IPS-11a (cell line): Measurements from ENCODE around the gene PTPRR.

ENCODE experiments used
- H3K4me3 ChIP-seq: one replicate; pipeline ENCODE4 v1.5.1; 2013; ENCODE audit warnings: low read depth, low read length, control low read depth

The PTPRR gene

GRCh38 chr12:70709022-70709421 is 211.5 kb downstream of the PTPRR start:
- H3K4me3 ChIP-seq: no peak overlapping the region

DNA sequence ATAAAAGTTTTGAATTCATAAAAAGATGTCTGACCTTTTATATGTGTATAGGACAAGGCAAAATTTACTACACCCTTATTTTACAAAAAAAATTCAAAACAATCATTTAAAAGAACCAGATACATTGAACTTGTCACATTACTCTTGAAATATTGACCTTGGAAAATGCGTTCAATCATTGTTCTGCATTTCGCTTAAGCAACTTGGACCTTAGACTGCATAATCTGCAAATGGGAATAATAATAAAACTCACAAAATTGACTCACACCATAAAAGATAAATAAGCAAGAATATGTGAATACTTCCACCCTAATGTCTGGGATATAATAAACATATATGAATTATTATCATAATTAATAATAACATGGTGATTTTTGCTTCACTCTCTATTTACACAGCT is 213.9 kb downstream of the PTPRR start:
- H3K4me3 ChIP-seq: no peak overlapping the region

- H3K4me3 ChIP-seq: no peak overlapping the region
These were observed 222.2 kb downstream of the PTPRR start for GRCh38 chr12:70698345-70698744.

DNA sequence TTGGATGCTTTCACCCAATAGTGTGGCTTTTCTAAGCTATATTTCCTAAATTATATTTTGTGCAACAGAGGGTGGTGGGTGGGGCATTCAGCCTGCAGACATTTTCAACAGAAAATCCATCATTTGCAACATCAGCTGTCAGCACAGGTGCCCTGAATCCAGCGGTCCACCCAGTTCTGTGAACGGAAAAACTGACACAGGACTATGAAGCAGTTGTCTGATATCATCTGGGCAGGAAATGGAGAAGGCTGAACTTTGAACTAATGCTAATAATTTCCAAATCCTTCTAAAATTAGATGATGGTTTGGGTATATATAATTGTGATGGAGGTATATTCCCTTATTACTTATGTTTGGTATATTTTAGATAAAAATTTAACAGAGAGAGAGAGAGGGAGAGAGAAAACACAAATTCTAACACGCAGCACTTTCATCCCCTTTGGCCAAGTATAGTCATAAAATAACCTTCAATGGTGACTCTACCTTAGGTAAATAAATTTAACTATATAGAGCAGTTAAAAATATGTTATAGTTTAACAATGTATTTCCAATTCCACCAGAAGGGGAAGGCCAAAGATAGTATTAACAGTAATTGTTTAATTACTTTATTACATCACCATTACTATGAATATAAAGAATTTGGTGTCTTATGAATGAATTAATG is 225.0 kb downstream of the PTPRR start:
- H3K4me3 ChIP-seq: no peak overlapping the region

DNA sequence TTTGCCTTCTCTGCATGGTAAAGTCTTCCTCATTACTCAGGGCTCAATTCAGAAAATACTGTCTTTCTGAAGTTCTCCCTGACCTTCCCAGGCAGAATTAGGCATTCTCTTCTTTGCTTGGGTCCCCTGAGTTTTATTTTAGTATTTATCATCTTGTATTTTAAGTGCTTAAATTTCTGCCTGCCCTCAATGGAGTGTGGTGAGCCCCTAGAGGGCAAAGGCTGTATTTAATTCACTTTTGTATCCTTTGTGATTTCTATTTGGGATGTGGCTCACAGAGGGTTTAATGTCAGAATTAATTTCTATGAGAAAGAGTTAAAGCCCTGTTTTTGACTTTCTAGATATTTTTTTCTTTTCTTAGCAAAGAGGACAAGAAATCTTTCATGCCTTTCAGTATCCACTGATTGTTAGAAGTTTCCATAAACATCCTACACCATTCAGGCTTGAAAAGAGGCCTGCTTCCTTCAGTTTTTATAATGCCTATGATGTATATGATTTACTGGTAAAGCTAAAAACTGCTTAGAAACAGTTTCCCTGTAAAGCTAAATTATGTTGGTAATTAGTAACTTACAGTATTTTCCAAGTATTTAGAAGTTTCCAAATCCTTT is 227.8 kb downstream of the PTPRR start:
- H3K4me3 ChIP-seq: no peak overlapping the region

GRCh38 chr12:70691018-70691672 is 229.4 kb downstream of the PTPRR start:
- H3K4me3 ChIP-seq: no peak overlapping the region

- no peak overlapping the region for H3K4me3 ChIP-seq
These were observed 233.6 kb downstream of the PTPRR start for GRCh38 chr12:70686907-70687306.

- H3K4me3 ChIP-seq: no peak overlapping the region
These were observed 234.2 kb downstream of the PTPRR start for GRCh38 chr12:70686299-70686698.

DNA sequence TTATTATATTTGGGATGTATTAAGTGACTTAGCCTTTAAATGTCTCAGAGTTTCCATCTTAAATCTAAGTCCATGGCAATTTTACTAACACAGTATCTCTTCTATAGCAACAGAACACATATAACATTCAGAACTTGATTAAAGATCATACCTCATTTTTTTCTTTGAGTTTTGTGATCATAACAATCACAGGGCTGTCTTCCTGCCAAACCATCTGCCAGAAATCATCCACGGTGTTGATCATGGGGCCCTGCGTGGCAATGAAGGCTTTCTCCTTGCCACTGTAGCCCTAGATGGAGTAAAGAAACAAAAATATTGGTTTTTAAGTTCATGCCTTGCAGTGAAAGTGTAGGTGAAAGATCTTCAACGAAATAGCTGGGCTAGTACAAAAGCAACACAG is 236.6 kb downstream of the PTPRR start:
- no peak overlapping the region for H3K4me3 ChIP-seq

- no peak overlapping the region for H3K4me3 ChIP-seq
These were observed 248.8 kb downstream of the PTPRR start for GRCh38 chr12:70671698-70672097.

- no peak overlapping the region for H3K4me3 ChIP-seq
These were observed 249.6 kb downstream of the PTPRR start for GRCh38 chr12:70670948-70671347.

DNA sequence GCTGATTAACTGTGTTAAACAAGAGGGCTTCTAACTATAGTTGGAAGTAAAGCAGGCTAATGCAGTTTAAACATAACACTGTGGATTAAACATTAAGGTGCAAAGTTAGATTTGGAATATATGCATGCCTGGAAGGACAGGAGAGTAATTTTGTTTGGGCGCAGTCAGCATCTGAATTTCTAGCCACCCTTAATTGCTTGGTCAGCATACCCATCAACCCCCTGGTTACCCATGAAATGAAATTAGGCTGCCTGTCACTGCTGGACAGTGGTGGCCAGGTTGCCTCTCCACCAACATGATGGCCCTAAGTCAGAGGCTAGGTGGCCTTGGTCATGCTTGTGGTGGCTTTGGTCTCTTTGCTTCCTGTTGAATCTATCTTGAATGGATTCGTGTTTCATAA is 253.3 kb downstream of the PTPRR start:
- H3K4me3 ChIP-seq: no peak overlapping the region

DNA sequence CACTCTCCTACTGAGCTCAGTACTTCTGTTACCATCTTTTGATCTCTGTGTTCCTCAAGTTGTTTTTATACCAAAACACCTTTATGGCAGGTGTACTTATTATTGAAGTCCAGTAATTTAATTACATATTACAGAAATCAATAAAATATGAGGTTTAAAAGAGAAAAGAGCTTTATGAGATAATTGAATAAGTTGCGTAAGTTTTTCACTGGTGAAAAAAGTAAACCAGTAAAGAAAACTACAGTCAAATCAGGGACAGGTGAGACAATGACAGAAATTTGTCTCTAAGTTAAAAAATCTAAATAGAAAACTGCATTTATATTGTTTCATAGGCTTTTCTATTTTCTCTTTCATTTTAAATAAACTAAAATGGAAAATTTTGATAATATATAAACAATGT is 254.2 kb downstream of the PTPRR start:
- H3K4me3 ChIP-seq: no peak overlapping the region

DNA sequence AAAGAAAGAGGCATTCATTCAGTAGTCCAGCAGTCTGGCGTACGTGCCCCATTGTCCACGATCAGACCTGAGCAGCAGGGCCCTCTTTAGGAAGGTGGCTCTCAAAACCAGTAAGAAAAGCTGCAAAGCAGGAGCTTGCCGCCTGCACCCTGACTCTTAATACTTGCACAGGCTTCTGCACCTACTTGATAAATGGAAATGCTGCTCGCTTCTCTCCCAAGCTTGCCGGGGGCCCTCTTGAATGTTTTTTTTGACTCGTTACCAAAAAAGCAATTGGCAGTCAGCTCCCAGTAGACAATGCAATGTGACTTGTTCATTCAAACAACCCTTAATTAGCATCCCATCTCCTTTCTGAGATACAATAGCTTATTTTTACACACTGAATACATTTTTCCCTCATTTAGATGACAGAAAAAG is 256.1 kb downstream of the PTPRR start:
- no peak overlapping the region for H3K4me3 ChIP-seq

- no peak overlapping the region for H3K4me3 ChIP-seq
These were observed 256.7 kb downstream of the PTPRR start for GRCh38 chr12:70663838-70664237.

DNA sequence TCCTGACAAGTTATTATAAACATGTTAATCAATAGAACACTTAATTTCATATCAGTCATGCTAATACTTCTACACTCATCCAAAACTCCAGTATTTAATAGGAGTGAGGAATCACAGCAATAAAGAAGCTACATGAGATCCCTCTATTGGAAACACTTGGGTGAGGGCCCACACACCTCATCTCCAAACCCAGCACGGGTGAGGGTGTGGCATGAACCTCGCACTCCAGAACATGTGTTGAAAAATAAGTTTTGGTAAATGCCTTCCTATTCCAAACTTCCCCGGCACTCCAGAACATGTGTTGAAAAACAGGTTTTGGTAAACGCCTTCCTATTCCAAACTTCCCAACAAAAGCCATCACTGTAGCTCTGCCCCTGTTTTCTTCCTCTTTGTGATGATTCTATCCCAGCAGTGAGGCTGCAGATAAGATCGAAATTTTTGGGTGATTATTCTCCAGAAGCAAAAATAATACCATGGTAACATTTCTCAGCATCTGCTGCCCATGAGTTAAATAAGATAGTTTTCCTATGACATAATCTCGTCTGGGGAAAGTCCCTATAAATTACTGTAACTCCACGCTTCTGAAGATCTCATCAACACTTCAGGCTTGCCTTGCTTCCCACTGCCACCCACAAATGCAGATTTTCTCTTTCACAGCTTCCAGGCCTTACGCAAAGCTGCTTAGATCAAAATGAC is 258.9 kb downstream of the PTPRR start:
- no peak overlapping the region for H3K4me3 ChIP-seq

DNA sequence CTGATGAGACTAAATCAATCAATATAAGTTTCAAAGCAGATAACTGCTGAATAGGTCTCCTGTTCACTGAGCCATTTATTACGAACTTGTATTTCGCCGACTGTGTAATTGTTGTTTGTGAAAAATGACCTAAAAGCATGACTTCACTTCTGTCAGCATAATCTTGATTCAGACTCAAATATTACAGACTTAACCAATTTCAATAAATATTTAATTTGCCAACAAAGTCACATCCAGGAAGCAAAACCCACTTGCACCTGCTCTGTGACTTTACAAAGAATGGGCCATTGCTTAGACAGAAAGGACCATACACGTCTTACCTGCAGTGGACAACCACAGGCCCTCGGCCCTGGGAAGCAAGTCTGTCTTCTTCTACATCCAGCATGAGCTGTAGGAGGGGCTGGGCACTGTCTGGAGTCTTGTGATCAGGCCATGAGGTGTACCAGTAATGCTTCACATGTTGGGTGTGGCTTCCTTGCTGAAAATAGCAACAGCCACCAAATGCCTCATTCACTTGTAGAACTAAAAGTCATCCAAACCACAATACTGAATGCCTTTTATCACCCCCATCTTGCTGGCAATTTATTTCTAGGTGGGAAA is 259.8 kb downstream of the PTPRR start:
- H3K4me3 ChIP-seq: no peak overlapping the region

- H3K4me3 ChIP-seq: no peak overlapping the region
These were observed 260.4 kb downstream of the PTPRR start for GRCh38 chr12:70660002-70660604.

- no peak overlapping the region for H3K4me3 ChIP-seq
These were observed 261.4 kb downstream of the PTPRR start for GRCh38 chr12:70659077-70659606.

DNA sequence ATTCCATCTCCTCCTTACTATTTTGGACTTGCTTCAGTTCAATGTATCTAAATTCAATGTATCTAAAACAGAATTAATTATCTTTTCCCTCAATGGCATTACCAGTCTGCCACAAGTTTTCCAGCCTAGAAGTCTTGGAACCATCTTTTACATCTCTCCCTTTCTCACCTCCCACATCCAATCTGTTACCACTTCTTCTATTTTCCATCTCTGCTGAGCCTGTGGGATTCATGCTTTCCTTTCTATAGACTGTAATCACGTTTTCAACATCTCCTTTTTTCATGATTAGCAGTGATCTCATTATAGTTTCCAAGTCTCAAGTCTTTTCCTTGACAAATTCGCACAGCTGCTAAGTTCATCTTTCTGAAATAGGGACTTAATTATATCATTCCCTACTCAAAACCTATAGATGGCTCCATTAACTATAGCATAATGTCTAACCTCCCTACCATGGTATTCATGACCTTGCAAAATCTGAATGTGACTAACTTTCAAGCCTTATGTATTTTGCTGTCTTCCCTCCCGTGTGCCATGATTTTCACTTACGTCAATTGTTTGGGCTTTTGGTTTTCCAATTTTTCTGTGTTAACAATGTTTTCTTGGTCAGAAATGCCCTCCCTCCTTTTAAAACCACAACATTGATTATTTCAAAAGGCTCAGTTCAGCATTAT is 262.8 kb downstream of the PTPRR start:
- H3K4me3 ChIP-seq: no peak overlapping the region
